Measurements from ENCODE around the gene ENDOD1. TPM values are rescaled to one million over a fixed set of nuclear protein-coding genes. Genes with fewer than 3 reads are reported as not detected.
A peak's percentile ranks its signal among the peaks of the same experiment; 100 is the strongest.

Gene ENDOD1
- total and polyA plus RNA-seq, 8 donors = 2.0 to 8.9 (median 5.1) TPM

- DNase-seq (no peak), FAIRE-seq (no peak), ATAC-seq (no peak)
- intact Hi-C loops (cut with DNase I) = loop anchor here in 2 of 3 donors (5.0 to 10.0 kb wide), 3 partner anchors 553 to 608 kb away; no protein-coding TSS in a partner anchor
- H3K27me3 ChIP-seq = no peaks in the 10 kb centered on the region
- no peaks in the 10 kb centered on the region for H3K36me3 ChIP-seq
- TF ChIP-seq, protein P1, sequence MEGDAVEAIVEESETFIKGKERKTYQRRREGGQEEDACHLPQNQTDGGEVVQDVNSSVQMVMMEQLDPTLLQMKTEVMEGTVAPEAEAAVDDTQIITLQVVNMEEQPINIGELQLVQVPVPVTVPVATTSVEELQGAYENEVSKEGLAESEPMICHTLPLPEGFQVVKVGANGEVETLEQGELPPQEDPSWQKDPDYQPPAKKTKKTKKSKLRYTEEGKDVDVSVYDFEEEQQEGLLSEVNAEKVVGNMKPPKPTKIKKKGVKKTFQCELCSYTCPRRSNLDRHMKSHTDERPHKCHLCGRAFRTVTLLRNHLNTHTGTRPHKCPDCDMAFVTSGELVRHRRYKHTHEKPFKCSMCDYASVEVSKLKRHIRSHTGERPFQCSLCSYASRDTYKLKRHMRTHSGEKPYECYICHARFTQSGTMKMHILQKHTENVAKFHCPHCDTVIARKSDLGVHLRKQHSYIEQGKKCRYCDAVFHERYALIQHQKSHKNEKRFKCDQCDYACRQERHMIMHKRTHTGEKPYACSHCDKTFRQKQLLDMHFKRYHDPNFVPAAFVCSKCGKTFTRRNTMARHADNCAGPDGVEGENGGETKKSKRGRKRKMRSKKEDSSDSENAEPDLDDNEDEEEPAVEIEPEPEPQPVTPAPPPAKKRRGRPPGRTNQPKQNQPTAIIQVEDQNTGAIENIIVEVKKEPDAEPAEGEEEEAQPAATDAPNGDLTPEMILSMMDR (IDR thresholded peaks at IDR 0.05) = no peak
- no peaks in the 10 kb centered on the region for H3K9me3 ChIP-seq
- no peak overlapping the region for H3K4me3 ChIP-seq
- H3K4me1 ChIP-seq = peaks cover 0 to 4% (median 3%) of the 10 kb centered on the region in 3 donors
- 83 to 84% methylated on average over 1 of the region's 1 CpG for WGBS, 2 donors
- H3K27ac ChIP-seq = no peak overlapping the region
Observed at GRCh38 chr11:95153857-95154246, 64.2 kb downstream of the ENDOD1 start.

GRCh38 chr11:95154514-95154913 lies 64.9 kb downstream of the ENDOD1 start:
- ATAC-seq = no peak
- no peak for FAIRE-seq
- intact Hi-C loops (cut with DNase I) = loop anchor here in 2 of 3 donors (5.0 to 10.0 kb wide), 3 partner anchors 553 to 608 kb away; no protein-coding TSS in a partner anchor
- Histone ChIP-seq H3K4me3 (no peak overlapping the region), H3K36me3 (no peaks in the 10 kb centered on the region), H3K4me1 (peaks cover 0 to 4% (median 3%) of the 10 kb centered on the region in 3 donors), H3K27me3 (no peaks in the 10 kb centered on the region), H3K27ac (no peak overlapping the region), H3K9me3 (no peaks in the 10 kb centered on the region)
- TF ChIP-seq, protein P1 (IDR thresholded peaks at IDR 0.05) = peak in 2 of 4 donors; percentile 17 to 22
- DNase-seq = peak in 2 of 6 donors; percentile 16 to 38

DNA sequence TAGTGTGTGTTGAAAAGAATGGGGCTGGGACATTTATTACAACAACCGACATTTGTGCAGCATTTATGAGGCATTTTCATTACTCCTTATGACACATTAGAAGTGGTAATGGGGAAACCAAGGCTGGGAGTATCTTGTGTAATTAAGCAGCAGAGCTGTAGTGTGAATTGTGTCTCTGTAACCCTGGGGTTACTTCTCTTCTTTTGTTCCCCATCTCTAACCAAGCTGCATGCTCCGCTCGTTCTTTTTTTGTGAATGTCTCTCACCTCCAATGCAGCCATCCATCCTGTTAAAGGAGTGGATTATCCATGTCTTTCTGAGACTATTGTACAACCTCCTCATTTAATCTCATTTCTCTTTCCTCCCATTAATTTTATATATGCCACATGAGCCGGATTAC lies 65.7 kb downstream of the ENDOD1 start:
- intact Hi-C loops (cut with DNase I) = loop anchor here in 2 of 3 donors (5.0 to 10.0 kb wide), 2 partner anchors 559 to 607 kb away; no protein-coding TSS in a partner anchor
- no peak for FAIRE-seq
- ATAC-seq = no peak
- H3K27ac ChIP-seq = no peak overlapping the region
- H3K4me3 ChIP-seq = no peak overlapping the region
- no peaks in the 10 kb centered on the region for H3K9me3 ChIP-seq
- peaks cover 0 to 4% (median 3%) of the 10 kb centered on the region in 3 donors for H3K4me1 ChIP-seq
- WGBS, 2 donors = 91 to 94% methylated on average over 4 of the region's 4 CpGs
- no peaks in the 10 kb centered on the region for H3K36me3 ChIP-seq
- DNase-seq = no peak
- TF ChIP-seq, protein P1 (IDR thresholded peaks at IDR 0.05) = no peak
- H3K27me3 ChIP-seq = no peaks in the 10 kb centered on the region

- 77 to 91% methylated on average over 5 of the region's 5 CpGs for WGBS, 2 donors
- FAIRE-seq = no peak
- ATAC-seq = no peak
- H3K27me3 ChIP-seq = no peaks in the 10 kb centered on the region
- DNase-seq = no peak
- no peaks in the 10 kb centered on the region for H3K9me3 ChIP-seq
- H3K4me1 ChIP-seq = peaks cover 0 to 4% (median 3%) of the 10 kb centered on the region in 3 donors
- H3K36me3 ChIP-seq = no peaks in the 10 kb centered on the region
- H3K4me3 ChIP-seq = no peak overlapping the region
- intact Hi-C loops (cut with DNase I) = loop anchor here in 2 of 3 donors (5.0 to 10.0 kb wide), 2 partner anchors 559 to 606 kb away; no protein-coding TSS in a partner anchor
- no peak overlapping the region for H3K27ac ChIP-seq
- TF ChIP-seq, protein P1 (IDR thresholded peaks at IDR 0.05) = no peak
Observed at GRCh38 chr11:95156133-95156721, 66.6 kb downstream of the ENDOD1 start.
